ENCODE results near the gene IQSEC2. TPM values are rescaled to one million over a fixed set of nuclear protein-coding genes. Genes with fewer than 3 reads are reported as not detected.
A peak's percentile ranks its signal among the peaks of the same experiment; 100 is the strongest.

Gene IQSEC2
- total and polyA plus RNA-seq, 2 of the 4 experiments (the other 2 are of a cell fraction), result 2.5 to 11.4 TPM

DNA sequence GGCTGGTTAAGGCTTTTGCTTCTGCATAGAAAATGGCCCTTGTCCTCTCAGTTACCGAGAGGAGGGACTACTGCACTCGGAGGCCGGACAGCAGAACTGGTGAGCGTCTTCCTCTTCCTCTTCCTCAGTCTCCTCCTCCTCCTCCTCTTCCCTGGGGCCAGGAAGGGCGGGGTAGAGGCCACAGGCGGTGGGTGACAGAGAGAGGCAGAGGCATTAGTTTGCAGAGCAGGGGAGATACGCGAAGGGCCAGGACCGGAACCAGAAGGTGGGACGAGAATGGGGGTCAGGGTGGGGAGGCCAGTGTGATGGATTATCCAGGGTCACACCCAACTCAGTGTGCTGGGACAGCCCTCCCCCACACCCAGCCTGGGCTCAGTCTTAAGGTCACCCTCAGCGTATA, 14.5 kb downstream of the IQSEC2 start:
- H2BK15ac ChIP-seq (ENCODE audit: low read depth, low read length), result no peak overlapping the region
- H3K23ac ChIP-seq (ENCODE audit: low read depth, low read length), result no peak overlapping the region
- ATAC-seq (ENCODE audit: low read depth) (no peak), DNase-seq (no peak)
- intact Hi-C loops (cut with micrococcal nuclease), result no loop called here
- TF ChIP-seq BHLHE40 (IDR thresholded peaks at IDR 0.05; ENCODE audit: low read depth, low read length) (no peak), CTCF (conservative IDR thresholded peaks at IDR 0.05; ENCODE audit: low read depth, low read length) (no peak), FOS (IDR thresholded peaks at IDR 0.05; ENCODE audit: low read depth, low read length) (no peak), RCOR1 (IDR thresholded peaks at IDR 0.05; ENCODE audit: insufficient replicate concordance, low read length) (no peak), RFX5 (IDR thresholded peaks at IDR 0.05; ENCODE audit: low read depth, low read length) (no peak), NFE2L2 (IDR thresholded peaks at IDR 0.05; ENCODE audit: low read depth, low read length) (no peak), MXI1 (IDR thresholded peaks at IDR 0.05; ENCODE audit: borderline replicate concordance, low read depth, low read length) (no peak), MAZ (IDR thresholded peaks at IDR 0.05; ENCODE audit: borderline replicate concordance, low read depth, low read length) (no peak)
- TF ChIP-seq, protein P1, sequence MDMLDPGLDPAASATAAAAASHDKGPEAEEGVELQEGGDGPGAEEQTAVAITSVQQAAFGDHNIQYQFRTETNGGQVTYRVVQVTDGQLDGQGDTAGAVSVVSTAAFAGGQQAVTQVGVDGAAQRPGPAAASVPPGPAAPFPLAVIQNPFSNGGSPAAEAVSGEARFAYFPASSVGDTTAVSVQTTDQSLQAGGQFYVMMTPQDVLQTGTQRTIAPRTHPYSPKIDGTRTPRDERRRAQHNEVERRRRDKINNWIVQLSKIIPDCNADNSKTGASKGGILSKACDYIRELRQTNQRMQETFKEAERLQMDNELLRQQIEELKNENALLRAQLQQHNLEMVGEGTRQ (IDR thresholded peaks at IDR 0.05; ENCODE audit: low read depth, low read length), result no peak
- H3K9me1 ChIP-seq (ENCODE audit: insufficient read depth, low read length), result peaks cover 24% of the 10 kb centered on the region
- H3K56ac ChIP-seq (ENCODE audit: extremely low read depth, insufficient read depth, low read length), result no peak overlapping the region
- peaks cover 24% of the 10 kb centered on the region; the same call in 1 of the 2 replicates for H3K27me3 ChIP-seq (ENCODE audit: control insufficient read depth, insufficient read depth, low read length)
- no peak overlapping the region for H3K4me2 ChIP-seq (ENCODE audit: low read depth, low read length)
- no peaks in the 10 kb centered on the region for H3K36me3 ChIP-seq (ENCODE audit: control insufficient read depth, insufficient read depth, low read length)
- no peak overlapping the region for H2BK20ac ChIP-seq (ENCODE audit: low read depth, low read length)
- 0 out of 2 replicates have a peak overlapping the region, but pooled peaks have one; percentile 11 for H2BK120ac ChIP-seq (ENCODE audit: low read depth, low read length)
- no peak overlapping the region for H2AK9ac ChIP-seq (replicated peaks; ENCODE audit: low read depth, low read length, poor library complexity)
- no peak overlapping the region; the same call in 1 of the 2 replicates for H4K5ac ChIP-seq (ENCODE audit: low read depth, low read length)
- no peak overlapping the region for H3K18ac ChIP-seq (ENCODE audit: low read depth, low read length)
- peaks cover 22% of the 10 kb centered on the region; the same call in 1 of the 2 replicates for H4K20me1 ChIP-seq (ENCODE audit: insufficient read depth, low read length)
- H3K9ac ChIP-seq (ENCODE audit: low read depth, low read length), result no peak overlapping the region
- peaks cover 24% of the 10 kb centered on the region for H3K4me1 ChIP-seq (ENCODE audit: control insufficient read depth, insufficient read depth, low read length)
- H3K4ac ChIP-seq (ENCODE audit: low read depth, low read length), result no peak overlapping the region
- H2AK5ac ChIP-seq (ENCODE audit: low read depth, low read length), result no peak overlapping the region
- H3K9me3 ChIP-seq (ENCODE audit: control insufficient read depth, insufficient read depth, low read length), result no peaks in the 10 kb centered on the region
- POLR2A ChIA-PET (ENCODE audit: unreplicated experiment), result interaction anchor here (0.6 kb wide), 1 partner anchor 82 kb away, joined by 3 read pairs; no protein-coding TSS in a partner anchor
- WGBS, 2 experiments (ENCODE audit: extremely low coverage in 2 of 2, insufficient read length in 1 of 2), result no CpG with 5 or more reads among the region's 11 CpGs
- peaks cover 0 to 17% of the 10 kb centered on the region in 2 experiments; a peak in 1 of 4 replicates for H3K79me1 ChIP-seq (ENCODE audit: low read depth in 1 of 2, low read length in 2 of 2)
- no peak overlapping the region for H3K14ac ChIP-seq (replicated peaks; ENCODE audit: low read depth, low read length)
- no peak overlapping the region for H4K8ac ChIP-seq (ENCODE audit: low read depth in 2 of 2, low read length in 2 of 2)
- no peak overlapping the region for H3K4me3 ChIP-seq (ENCODE audit: insufficient read depth, low read depth, low read length)
- H2AFZ ChIP-seq (replicated peaks; ENCODE audit: low read length, poor library complexity), result no peak overlapping the region
- dilution Hi-C loops (cut with HindIII; ENCODE audit: low sequenced_read_pairs, unreplicated experiment), result no loop called here
- BruUV-seq (replicated peaks), result no TSS peak
- CTCF ChIA-PET, result no interaction called here
- no peak overlapping the region for H3K27ac ChIP-seq (ENCODE audit: insufficient read depth, low read length)
- in situ Hi-C loops (cut with MboI; ENCODE audit: low sequenced_read_pairs), result no loop called here
- no peak overlapping the region for H2BK5ac ChIP-seq (ENCODE audit: low read depth, low read length, poor library complexity, severe bottlenecking)
- H4K91ac ChIP-seq (ENCODE audit: insufficient read depth, low read depth, low read length), result no peak overlapping the region
